Natural killer cell (primary cell): Measurements from ENCODE around the gene TMEM131. TPM values are rescaled to one million over a fixed set of nuclear protein-coding genes. Genes with fewer than 3 reads are reported as not detected.

Source experiments
- ATAC-seq, 3 donors: fragments of 150-1000 bp in 2 of 3; fragments of 200-7000 bp in 1 of 3; cut with Tn5 transposase; 1 replicate in 1 of 3; 2 replicates in 2 of 3; pipeline ENCODE4 v1.10.0; 2021; ENCODE audit warnings: mild to moderate bottlenecking in 2 of 3, moderate library complexity in 2 of 3
- DNase-seq, 2 donors: peaks; one replicate each; pipeline versions ENCODE4 v3.0.0 to v3.0.0-alpha.2; 2013 to 2021; ENCODE audit warnings: mixed read lengths in 1 of 2
- H3K27ac ChIP-seq: one replicate; pipeline ENCODE4 v1.5.1; 2013; ENCODE audit warnings: mild to moderate bottlenecking, low read length
- H3K27me3 ChIP-seq: one replicate; pipeline ENCODE4 v1.6.1; 2013; ENCODE audit warnings: low read length; ENCODE audit not compliant: control insufficient read depth, insufficient read depth
- H3K36me3 ChIP-seq: one replicate; pipeline ENCODE4 v1.6.1; 2013; ENCODE audit warnings: low read length; ENCODE audit not compliant: control insufficient read depth, insufficient read depth
- H3K4me1 ChIP-seq: one replicate; pipeline ENCODE4 v1.6.1; 2013; ENCODE audit warnings: low read length; ENCODE audit not compliant: control insufficient read depth, insufficient read depth
- H3K4me3 ChIP-seq: one replicate; pipeline ENCODE4 v1.5.1; 2013; ENCODE audit warnings: low read length
- H3K9me3 ChIP-seq: one replicate; pipeline ENCODE4 v1.6.1; 2013; ENCODE audit warnings: low read length; ENCODE audit not compliant: control insufficient read depth, insufficient read depth
- H3K27ac Mint-ChIP-seq, 2 donors: one replicate each; pipeline ENCODE4 v1.8.0; 2022; ENCODE audit warnings: mild to moderate bottlenecking in 2 of 2, mixed read lengths in 2 of 2, moderate library complexity in 1 of 2
- H3K27me3 Mint-ChIP-seq, 2 donors: one replicate each; pipeline ENCODE4 v1.8.0; 2022; ENCODE audit warnings: low read depth in 2 of 2, mixed read lengths in 2 of 2
- H3K36me3 Mint-ChIP-seq: one replicate; pipeline ENCODE4 v1.8.0; 2022; ENCODE audit warnings: mixed read lengths
- H3K4me1 Mint-ChIP-seq, 2 donors: one replicate each; pipeline ENCODE4 v1.8.0; 2022; ENCODE audit warnings: mixed read lengths in 2 of 2
- H3K4me3 Mint-ChIP-seq: one replicate; pipeline ENCODE4 v1.8.0; 2022; ENCODE audit warnings: mild to moderate bottlenecking, moderate library complexity, mixed read lengths
- H3K9me3 Mint-ChIP-seq, 2 donors: one replicate each; pipeline ENCODE4 v1.8.0; 2022; ENCODE audit warnings: mixed read lengths in 2 of 2
- CTCF ChIP-seq: fragments of 200-600 bp; IDR thresholded peaks from one replicate; pipeline ENCODE4 v1.8.0; 2022; ENCODE audit warnings: antibody characterized with exemption
- WGBS: methylation state at CpG from one replicate; pipeline ENCODE4 v1.1.7; 2013; ENCODE audit warnings: missing lambda C conversion rate; ENCODE audit not compliant: insufficient coverage; 5-methylcytosine and 5-hydroxymethylcytosine counted together
- intact Hi-C: fragments of 100-400 bp; cut with micrococcal nuclease; formaldehyde crosslinking; loops from one replicate; pipeline ENCODE4 v1.14.2; 2022
- total RNA-seq, 4 donors: library from RNA; stranded (reverse); fragments of 120-200 nt in 1 of 4; gene quantifications; one replicate each; pipeline versions ENCODE4 v1.2.3 to v1.2.4, GENCODE V29; 2013 to 2022

Gene TMEM131
- total RNA-seq, 3 donors from 2014 or later (not counting 1 experiment from before 2014, with no cell fraction given) = 44.8 to 72.1 (median 67.1) TPM

GRCh38 chr2:97951155-97951680 is 44.5 kb downstream of the TMEM131 start:
- H3K9me3 Mint-ChIP-seq = no peaks in the 10 kb centered on the region
- H3K4me1 ChIP-seq = peaks cover 7% of the 10 kb centered on the region
- H3K27me3 ChIP-seq = no peaks in the 10 kb centered on the region
- peaks cover 70 to 83% of the 10 kb centered on the region in 2 donors for H3K4me1 Mint-ChIP-seq
- no peak for TF ChIP-seq CTCF
- ATAC-seq (peak in 2 of 3 donors; percentile 30 to 58), DNase-seq (no peak)
- no peak overlapping the region for H3K27ac ChIP-seq
- H3K27me3 Mint-ChIP-seq = no peaks in the 10 kb centered on the region
- H3K36me3 Mint-ChIP-seq = no peaks in the 10 kb centered on the region
- no peak overlapping the region for H3K4me3 Mint-ChIP-seq
- H3K9me3 ChIP-seq = no peaks in the 10 kb centered on the region
- no peaks in the 10 kb centered on the region for H3K36me3 ChIP-seq
- WGBS = 65% methylated on average over 2 of the region's 2 CpGs
- H3K27ac Mint-ChIP-seq = peak overlapping the region in 1 of 2 donors; percentile 61
- intact Hi-C loops = no loop called here
- no peak overlapping the region for H3K4me3 ChIP-seq

GRCh38 chr2:97950329-97951154 is 45.2 kb downstream of the TMEM131 start:
- H3K36me3 ChIP-seq = no peaks in the 10 kb centered on the region
- H3K27ac ChIP-seq = no peak overlapping the region
- Mint-ChIP-seq H3K4me1 (peaks cover 70 to 77% of the 10 kb centered on the region in 2 donors), H3K27ac (peak overlapping the region; percentile 34 to 61), H3K36me3 (no peaks in the 10 kb centered on the region), H3K9me3 (no peaks in the 10 kb centered on the region), H3K27me3 (no peaks in the 10 kb centered on the region), H3K4me3 (no peak overlapping the region)
- peaks cover 7% of the 10 kb centered on the region for H3K4me1 ChIP-seq
- H3K9me3 ChIP-seq = no peaks in the 10 kb centered on the region
- no peak for DNase-seq
- intact Hi-C loops = no loop called here
- H3K27me3 ChIP-seq = no peaks in the 10 kb centered on the region
- no peak overlapping the region for H3K4me3 ChIP-seq
- no peak for TF ChIP-seq CTCF
- ATAC-seq = no peak
- WGBS = 93% methylated on average over 2 of the region's 3 CpGs

- no peak for TF ChIP-seq CTCF
- H3K36me3 ChIP-seq = no peaks in the 10 kb centered on the region
- H3K4me1 ChIP-seq = peaks cover 4% of the 10 kb centered on the region
- H3K27me3 ChIP-seq = no peaks in the 10 kb centered on the region
- H3K9me3 ChIP-seq = no peaks in the 10 kb centered on the region
- no peak overlapping the region for H3K27ac ChIP-seq
- H3K27ac Mint-ChIP-seq = no peak overlapping the region
- no peaks in the 10 kb centered on the region for H3K27me3 Mint-ChIP-seq
- no peak for ATAC-seq
- peaks cover 74 to 78% of the 10 kb centered on the region in 2 donors for H3K4me1 Mint-ChIP-seq
- DNase-seq = no peak
- no peaks in the 10 kb centered on the region for H3K36me3 Mint-ChIP-seq
- no peaks in the 10 kb centered on the region for H3K9me3 Mint-ChIP-seq
- intact Hi-C loops = no loop called here
- WGBS = 81% methylated on average over 2 of the region's 4 CpGs
- H3K4me3 ChIP-seq = no peak overlapping the region
- H3K4me3 Mint-ChIP-seq = no peak overlapping the region
Observed at GRCh38 chr2:97948926-97949325, 46.8 kb downstream of the TMEM131 start.
